Naive thymus-derived CD8-positive, alpha-beta T cell (primary cell): ENCODE measurements around the gene MRPL32. TPM values are rescaled to one million over a fixed set of nuclear protein-coding genes. Genes with fewer than 3 reads are reported as not detected.

Source experiments
- ATAC-seq, 2 donors: fragments of 150-1000 bp; cut with Tn5 transposase in 1 of 2; sonication (Bioruptor Pico), chemical (Tn5 transposase) in 1 of 2; 1 replicate in 1 of 2; 2 replicates in 1 of 2; pipeline ENCODE4 v1.10.0; 2021; ENCODE audit warnings: mild to moderate bottlenecking in 2 of 2, moderate library complexity in 2 of 2
- POLR2A ChIA-PET: fragments of 350-600 bp; sonication (Branson Sonifier 250); formaldehyde crosslinking; loops from one replicate; lab custom pipeline; 2021; ENCODE audit warnings: antibody characterized with exemption; lab: Charles Lee
- DNase-seq, 10 donors: peaks; one replicate each; pipeline versions ENCODE4 v3.0.0 to v3.0.0-alpha.2; 2020 to 2022
- H3K27ac Mint-ChIP-seq, 10 donors: one replicate each; pipeline ENCODE4 v1.8.0; 2020 to 2022; ENCODE audit warnings: mild to moderate bottlenecking in 10 of 10, mixed read lengths in 10 of 10, moderate library complexity in 4 of 10, inconsistent platforms in 1 of 10
- H3K27me3 Mint-ChIP-seq, 5 donors: one replicate each; pipeline ENCODE4 v1.8.0; 2021 to 2022; ENCODE audit warnings: mixed read lengths in 5 of 5
- H3K36me3 Mint-ChIP-seq, 3 donors: one replicate each; pipeline ENCODE4 v1.8.0; 2020 to 2022; ENCODE audit warnings: mixed read lengths in 3 of 3, mild to moderate bottlenecking in 2 of 3, inconsistent platforms in 1 of 3
- H3K4me1 Mint-ChIP-seq, 4 donors: one replicate each; pipeline ENCODE4 v1.8.0; 2021 to 2022; ENCODE audit warnings: mixed read lengths in 4 of 4
- H3K4me3 Mint-ChIP-seq, 10 donors: one replicate each; pipeline ENCODE4 v1.8.0; 2020 to 2022; ENCODE audit warnings: mild to moderate bottlenecking in 10 of 10, mixed read lengths in 10 of 10, moderate library complexity in 6 of 10, inconsistent platforms in 1 of 10
- H3K9me3 Mint-ChIP-seq, 9 donors: one replicate each; pipeline ENCODE4 v1.8.0; 2020 to 2022; ENCODE audit warnings: mixed read lengths in 9 of 9, mild to moderate bottlenecking in 3 of 9, inconsistent platforms in 1 of 9, moderate library complexity in 1 of 9
- polyA plus RNA-seq, 3 donors: library from polyadenylated mRNA; unstranded; fragments of 300-500 nt; fragmentation: Illumina TruSeq; gene quantifications; one replicate each; pipeline ENCODE4 v1.2.3, GENCODE V29; 2021
- total RNA-seq, 8 experiments: library from RNA in 2 of 8; stranded (reverse) in 2 of 8; gene quantifications; one replicate each; pipeline ENCODE4 v1.2.3 and lab custom pipeline; 2021 to 2026

Gene MRPL32
- total and polyA plus RNA-seq, 5 experiments from 2014 or later, result 27.6 to 59.2 (median 43.5) TPM

DNA sequence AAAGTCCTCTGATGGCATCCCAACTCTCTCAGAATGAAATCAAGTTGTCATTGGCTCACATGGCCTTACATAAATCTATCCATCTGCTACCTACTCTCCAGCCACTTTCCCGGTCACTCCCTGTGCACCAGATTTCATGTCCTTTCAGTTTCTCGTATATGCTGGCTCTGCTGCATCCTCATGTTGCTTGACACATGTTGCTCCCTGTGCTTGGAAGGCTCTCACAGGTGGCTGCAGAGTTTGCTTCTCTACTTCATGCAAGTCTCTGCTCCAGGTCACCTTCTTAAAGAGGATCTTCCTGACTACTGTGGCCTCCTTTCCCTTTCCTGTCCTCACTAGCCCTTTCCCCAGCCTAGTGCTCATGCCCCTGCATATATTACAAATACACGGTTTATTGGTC, 48.3 kb downstream of the MRPL32 start:
- Mint-ChIP-seq H3K4me1 (no peaks in the 10 kb centered on the region), H3K36me3 (peaks cover 0 to 6% (median 3%) of the 10 kb centered on the region in 3 donors), H3K27me3 (peaks cover 6 to 31% (median 10%) of the 10 kb centered on the region in 5 donors), H3K4me3 (no peak overlapping the region), H3K27ac (no peak overlapping the region), H3K9me3 (peaks cover 0 to 14% (median 3%) of the 10 kb centered on the region in 9 donors)
- ATAC-seq (no peak), DNase-seq (no peak)
- POLR2A ChIA-PET, result no interaction called here

DNA sequence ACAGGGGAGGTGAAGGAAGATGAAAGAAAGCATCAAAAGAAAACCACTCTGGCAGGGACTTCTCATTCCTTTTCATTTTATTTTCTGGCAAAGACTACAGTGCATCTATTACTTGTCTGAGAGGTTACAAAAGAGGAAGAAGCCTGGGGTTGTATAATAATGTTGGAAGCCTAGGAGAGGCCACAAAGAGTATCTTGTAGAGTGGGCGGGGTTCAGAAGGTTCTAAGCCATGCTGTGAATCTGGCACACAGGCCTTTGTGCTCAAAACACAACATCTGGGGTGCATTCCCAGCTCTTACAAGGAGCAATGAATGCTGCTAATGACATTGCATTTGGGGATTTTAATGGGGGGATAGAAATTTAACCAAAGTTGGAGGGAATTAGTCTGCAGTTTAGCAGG, 49.4 kb downstream of the MRPL32 start:
- Mint-ChIP-seq H3K36me3 (peaks cover 0 to 14% (median 3%) of the 10 kb centered on the region in 3 donors), H3K9me3 (peaks cover 0 to 14% (median 4%) of the 10 kb centered on the region in 9 donors)
- ATAC-seq, result no peak

DNA sequence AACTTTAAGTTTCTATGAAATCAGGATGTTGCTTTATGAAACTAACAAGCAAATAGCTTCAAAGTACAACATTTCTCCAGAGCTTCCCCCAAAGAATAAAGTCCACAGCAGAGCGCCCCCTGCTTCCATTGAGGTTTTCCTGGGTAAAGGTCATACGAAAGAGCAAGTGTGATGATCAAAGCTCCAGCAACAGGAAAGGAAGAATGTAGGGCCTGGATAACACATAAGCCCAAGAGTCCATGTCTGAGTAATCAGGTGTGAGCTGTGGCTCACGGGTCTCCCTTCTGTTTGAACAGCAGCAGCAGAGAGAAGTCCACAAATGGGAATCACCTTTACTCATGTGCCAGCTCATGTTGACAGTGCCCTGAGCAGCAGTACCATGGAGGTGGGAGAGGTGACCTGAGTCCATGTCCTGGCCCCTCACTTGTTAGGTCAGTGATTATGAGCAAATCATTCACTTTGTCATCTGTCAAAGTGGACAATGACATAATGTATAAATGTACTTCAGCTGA, 50.5 kb downstream of the MRPL32 start:
- H3K4me1 Mint-ChIP-seq, result no peaks in the 10 kb centered on the region
- peaks cover 6 to 27% (median 16%) of the 10 kb centered on the region in 5 donors for H3K27me3 Mint-ChIP-seq
- no peak overlapping the region for H3K27ac Mint-ChIP-seq
- no peak for DNase-seq
- H3K36me3 Mint-ChIP-seq, result peaks cover 0 to 14% (median 3%) of the 10 kb centered on the region in 3 donors
- H3K9me3 Mint-ChIP-seq, result peaks cover 0 to 14% (median 4%) of the 10 kb centered on the region in 9 donors
- no peak for ATAC-seq
- no peak overlapping the region for H3K4me3 Mint-ChIP-seq
- POLR2A ChIA-PET, result no interaction called here

More for the DNA sequence above, 49.4 kb downstream of the MRPL32 start:
- POLR2A ChIA-PET, result no interaction called here
- H3K4me1 Mint-ChIP-seq, result no peaks in the 10 kb centered on the region
- no peak for DNase-seq
- no peak overlapping the region for H3K27ac Mint-ChIP-seq
- H3K27me3 Mint-ChIP-seq, result peaks cover 5 to 31% (median 14%) of the 10 kb centered on the region in 5 donors
- no peak overlapping the region for H3K4me3 Mint-ChIP-seq

DNA sequence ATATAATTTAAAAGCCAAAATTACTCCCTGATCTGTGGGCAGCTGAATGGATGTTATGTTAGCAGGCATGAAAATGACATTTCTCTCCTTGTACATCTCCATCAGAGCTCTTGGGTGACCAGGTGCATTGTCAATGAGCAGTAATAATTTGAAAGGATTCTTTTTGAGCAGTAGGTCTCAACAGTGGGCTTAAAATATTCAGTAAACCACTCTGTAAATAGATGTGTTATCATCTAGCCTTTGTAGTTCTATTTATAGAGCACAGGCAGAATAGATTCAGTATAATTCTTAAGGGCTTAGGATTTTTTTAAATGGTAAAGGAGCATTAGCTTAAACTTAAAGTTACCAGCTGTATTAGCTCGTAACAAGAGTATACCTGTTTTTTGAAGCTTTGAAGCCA, 52.0 kb downstream of the MRPL32 start:
- Mint-ChIP-seq H3K4me1 (no peaks in the 10 kb centered on the region), H3K4me3 (no peak overlapping the region), H3K27me3 (peaks cover 9 to 25% (median 18%) of the 10 kb centered on the region in 5 donors), H3K36me3 (peaks cover 0 to 14% (median 3%) of the 10 kb centered on the region in 3 donors), H3K27ac (no peak overlapping the region), H3K9me3 (peaks cover 0 to 14% (median 4%) of the 10 kb centered on the region in 9 donors)
- DNase-seq (no peak), ATAC-seq (no peak)
- POLR2A ChIA-PET, result no interaction called here

DNA sequence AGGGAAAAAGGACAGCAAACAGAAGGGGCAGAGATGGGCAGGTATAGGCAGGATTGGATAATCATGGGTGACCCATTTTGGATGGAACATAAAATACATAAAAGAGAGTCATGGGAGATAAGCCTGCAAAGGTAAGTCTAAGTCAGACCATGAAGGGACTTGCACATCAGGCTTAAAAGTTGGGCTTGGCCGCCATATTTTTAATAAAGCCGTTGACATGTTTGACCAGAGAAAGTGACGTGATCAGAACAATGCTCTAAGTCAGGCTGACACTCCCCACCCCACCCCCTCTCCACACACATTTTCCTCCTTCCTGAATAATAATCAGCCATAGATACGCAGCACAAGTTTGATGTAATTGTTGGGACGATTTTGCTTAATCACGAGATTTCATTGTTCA, 54.0 kb downstream of the MRPL32 start:
- DNase-seq (no peak), ATAC-seq (no peak)
- Mint-ChIP-seq H3K4me1 (no peaks in the 10 kb centered on the region), H3K27me3 (peaks cover 5 to 20% (median 19%) of the 10 kb centered on the region in 5 donors), H3K27ac (no peak overlapping the region), H3K4me3 (no peak overlapping the region), H3K36me3 (peaks cover 0 to 14% (median 3%) of the 10 kb centered on the region in 3 donors), H3K9me3 (peaks cover 0 to 14% (median 4%) of the 10 kb centered on the region in 9 donors)
- POLR2A ChIA-PET, result no interaction called here

DNA sequence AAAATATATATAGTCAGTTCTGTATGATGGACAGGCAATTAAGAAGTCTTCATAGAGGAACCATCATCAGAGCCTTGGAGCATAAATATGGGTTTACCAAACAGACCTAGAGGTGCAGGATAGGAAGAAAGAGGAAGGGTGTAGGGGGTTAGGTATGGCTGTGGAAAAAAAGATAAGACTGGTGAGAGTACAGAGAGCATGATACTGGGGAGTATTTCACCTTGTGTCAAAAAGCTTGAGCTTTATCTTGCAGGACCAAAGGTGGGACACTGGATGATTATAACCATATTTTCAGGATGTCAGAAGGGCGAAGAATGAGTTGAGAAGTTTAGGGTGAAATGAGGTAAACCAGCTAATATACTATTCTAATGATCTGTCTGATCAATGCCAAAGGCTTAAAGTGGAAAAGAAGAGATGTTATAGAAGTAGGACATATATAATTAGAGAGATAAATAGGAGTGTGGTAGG, 54.6 kb downstream of the MRPL32 start:
- H3K4me1 Mint-ChIP-seq, result no peaks in the 10 kb centered on the region
- DNase-seq, result no peak
- H3K9me3 Mint-ChIP-seq, result peaks cover 0 to 14% (median 4%) of the 10 kb centered on the region in 9 donors
- POLR2A ChIA-PET, result no interaction called here
- H3K27ac Mint-ChIP-seq, result no peak overlapping the region
- H3K27me3 Mint-ChIP-seq, result peaks cover 8 to 25% (median 19%) of the 10 kb centered on the region in 5 donors
- ATAC-seq, result no peak
- peaks cover 0 to 14% (median 3%) of the 10 kb centered on the region in 3 donors for H3K36me3 Mint-ChIP-seq
- H3K4me3 Mint-ChIP-seq, result no peak overlapping the region

Other genes with a start within 250 kb of the MRPL32 start
- 1 to 10 TPM; 7.9 to 8.0 TPM for gene C7orf25, start 20.3 kb upstream of the MRPL32 start, total RNA-seq
- gene C7orf25, start 20.3 kb upstream of the MRPL32 start, polyA plus RNA-seq, result 1 to 10 TPM; 1.9 to 3.3 (median 3.0) TPM
- gene PSMA2, start 202 bp upstream of the MRPL32 start, total RNA-seq, result 10 to 100 TPM; 39.6 to 45.2 TPM
- gene PSMA2, start 202 bp upstream of the MRPL32 start, polyA plus RNA-seq, result 100 to 1,000 TPM; 199 to 265 (median 216) TPM
- not detected for gene HECW1, start 180.3 kb downstream of the MRPL32 start, total RNA-seq
- not detected for gene HECW1, start 180.3 kb downstream of the MRPL32 start, polyA plus RNA-seq